GM12878 (cell line): ENCODE results near the gene HEATR9.

Experiments
- BCLAF1 ChIP-seq: fragments of 450-650 bp; IDR thresholded peaks from 2 replicates; pipeline ENCODE4 v1.6.1; 2017; ENCODE audit warnings: antibody characterized with exemption, mild to moderate bottlenecking, moderate library complexity
- CTCF ChIP-seq, 3 experiments: IDR thresholded peaks in 2 of 3; conservative IDR thresholded peaks in 1 of 3; 2 replicates each; pipeline ENCODE4 v1.5.1; 2011; ENCODE audit warnings: low read depth in 3 of 3, low read length in 3 of 3, mild to moderate bottlenecking in 3 of 3, control low read depth in 2 of 3, moderate library complexity in 2 of 3, inconsistent platforms in 1 of 3, mixed read lengths in 1 of 3; ENCODE audit not compliant: control insufficient read depth in 2 of 3, insufficient read depth in 1 of 3; ENCODE audit errors: extremely low read depth in 1 of 3
- EP300 ChIP-seq, 2 experiments: fragments of 150-350 bp in 1 of 2; IDR thresholded peaks; 2 replicates each; pipeline ENCODE4 v1.6.1; 2011 to 2012; ENCODE audit warnings: low read depth in 2 of 2, low read length in 2 of 2, borderline replicate concordance in 1 of 2, improper control_type of control experiment in 1 of 2, inconsistent platforms in 1 of 2; ENCODE audit not compliant: control insufficient read depth in 1 of 2
- GABPA ChIP-seq: IDR thresholded peaks from 2 replicates; pipeline ENCODE4 v1.6.1; 2014; ENCODE audit warnings: antibody characterized with exemption, low read depth, mild to moderate bottlenecking, inconsistent platforms
- HDAC6 ChIP-seq: fragments of 200-600 bp; sonication (generic); IDR thresholded peaks from one replicate; pipeline ENCODE4 v1.8.0; 2017; ENCODE audit warnings: antibody characterized with exemption; ENCODE audit not compliant: unreplicated experiment
- NR2C2 ChIP-seq: IDR thresholded peaks from 2 replicates; pipeline ENCODE4 v1.6.1; 2011; ENCODE audit warnings: borderline replicate concordance, low read depth; ENCODE audit not compliant: control insufficient read depth, insufficient read length
- POLR2A ChIP-seq: IDR thresholded peaks from 2 replicates; pipeline ENCODE4 v1.6.1; 2011; ENCODE audit warnings: low read depth, mild to moderate bottlenecking, low read length
- SMARCA5 ChIP-seq: fragments of 450-650 bp; IDR thresholded peaks from 2 replicates; pipeline ENCODE4 v1.6.1; 2017; ENCODE audit warnings: mild to moderate bottlenecking

- TF ChIP-seq CTCF (IDR thresholded peaks at IDR 0.05 in 2 of 3, conservative IDR thresholded peaks at IDR 0.05 in 1 of 3; ENCODE audit: control insufficient read depth in 2 of 3, extremely low read depth in 1 of 3, insufficient read depth in 1 of 3, low read depth in 3 of 3, low read length in 3 of 3) (no peak), EP300 (IDR thresholded peaks at IDR 0.05; ENCODE audit: borderline replicate concordance in 1 of 2, control insufficient read depth in 1 of 2, low read depth in 2 of 2, low read length in 2 of 2) (no peak), BCLAF1 (no peak), HDAC6 (no peak), GABPA (no peak), SMARCA5 (no peak), NR2C2 (no peak), POLR2A (no peak)
Measured at GRCh38 chr17:35875800-35876139, 7.1 kb upstream of the HEATR9 start.
